NCI-H1930 (cell line): ENCODE measurements around the gene GOLGA3.
"Not testable (repeated sequence)": the region's sequence is repeated elsewhere in the genome, so short reads cannot be mapped to it uniquely, and the experiment has no call there.

ENCODE experiments used
- DNase-seq, 2 experiments: peaks; one replicate each; lab custom pipeline; 2025; lab: John Stamatoyannopoulos, UW

The GOLGA3 gene, protein sequence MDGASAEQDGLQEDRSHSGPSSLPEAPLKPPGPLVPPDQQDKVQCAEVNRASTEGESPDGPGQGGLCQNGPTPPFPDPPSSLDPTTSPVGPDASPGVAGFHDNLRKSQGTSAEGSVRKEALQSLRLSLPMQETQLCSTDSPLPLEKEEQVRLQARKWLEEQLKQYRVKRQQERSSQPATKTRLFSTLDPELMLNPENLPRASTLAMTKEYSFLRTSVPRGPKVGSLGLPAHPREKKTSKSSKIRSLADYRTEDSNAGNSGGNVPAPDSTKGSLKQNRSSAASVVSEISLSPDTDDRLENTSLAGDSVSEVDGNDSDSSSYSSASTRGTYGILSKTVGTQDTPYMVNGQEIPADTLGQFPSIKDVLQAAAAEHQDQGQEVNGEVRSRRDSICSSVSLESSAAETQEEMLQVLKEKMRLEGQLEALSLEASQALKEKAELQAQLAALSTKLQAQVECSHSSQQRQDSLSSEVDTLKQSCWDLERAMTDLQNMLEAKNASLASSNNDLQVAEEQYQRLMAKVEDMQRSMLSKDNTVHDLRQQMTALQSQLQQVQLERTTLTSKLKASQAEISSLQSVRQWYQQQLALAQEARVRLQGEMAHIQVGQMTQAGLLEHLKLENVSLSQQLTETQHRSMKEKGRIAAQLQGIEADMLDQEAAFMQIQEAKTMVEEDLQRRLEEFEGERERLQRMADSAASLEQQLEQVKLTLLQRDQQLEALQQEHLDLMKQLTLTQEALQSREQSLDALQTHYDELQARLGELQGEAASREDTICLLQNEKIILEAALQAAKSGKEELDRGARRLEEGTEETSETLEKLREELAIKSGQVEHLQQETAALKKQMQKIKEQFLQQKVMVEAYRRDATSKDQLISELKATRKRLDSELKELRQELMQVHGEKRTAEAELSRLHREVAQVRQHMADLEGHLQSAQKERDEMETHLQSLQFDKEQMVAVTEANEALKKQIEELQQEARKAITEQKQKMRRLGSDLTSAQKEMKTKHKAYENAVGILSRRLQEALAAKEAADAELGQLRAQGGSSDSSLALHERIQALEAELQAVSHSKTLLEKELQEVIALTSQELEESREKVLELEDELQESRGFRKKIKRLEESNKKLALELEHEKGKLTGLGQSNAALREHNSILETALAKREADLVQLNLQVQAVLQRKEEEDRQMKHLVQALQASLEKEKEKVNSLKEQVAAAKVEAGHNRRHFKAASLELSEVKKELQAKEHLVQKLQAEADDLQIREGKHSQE (N-terminal part only)

DNA sequence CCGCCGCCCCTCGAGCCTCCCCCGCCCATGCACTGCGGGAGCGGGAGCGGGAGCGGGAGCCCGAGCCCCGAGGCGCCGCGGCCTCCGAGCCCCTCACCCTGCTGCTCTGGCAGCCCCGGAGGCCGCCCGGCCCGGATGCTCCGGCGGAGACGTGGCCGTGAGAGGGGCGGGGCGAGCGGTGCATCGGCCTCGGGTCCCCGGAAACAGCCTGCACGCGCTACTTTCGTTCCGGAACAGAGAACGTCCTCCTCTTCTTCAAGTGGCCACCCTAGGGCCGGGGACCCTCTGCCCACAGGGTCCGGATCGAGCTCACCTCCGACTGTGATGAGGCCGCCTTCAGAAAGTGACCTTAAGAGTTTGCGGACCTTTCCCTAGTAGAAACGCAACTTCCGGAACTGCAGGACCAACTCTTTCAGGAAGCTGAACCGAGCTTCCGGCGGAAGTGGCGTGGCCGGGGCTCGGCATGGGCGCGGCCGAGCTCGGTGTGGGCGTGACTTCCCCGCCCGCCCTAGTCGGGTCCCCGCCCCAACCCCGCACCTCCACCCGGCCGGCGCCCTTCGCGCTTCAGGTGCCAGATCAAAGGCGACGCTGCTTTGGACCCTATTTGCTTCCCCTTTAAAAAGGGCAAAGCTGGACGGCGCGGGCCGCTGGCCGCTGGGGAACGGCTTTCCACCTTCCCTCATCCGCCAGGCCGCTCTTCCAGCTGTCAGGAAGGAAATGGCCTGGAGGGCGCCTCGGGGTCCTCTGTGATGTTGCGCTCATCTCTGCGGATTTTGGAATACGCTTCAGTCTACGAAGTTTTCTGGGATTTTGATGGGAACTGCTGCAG lies at the start of gene GOLGA3:
TSS of gene GOLGA3 (minus strand) at position 164 of the 829 bp plus-strand sequence. CDS start 6,741 bp downstream, outside the sequence.
- peak; percentile 85 to 89 for DNase-seq

DNA sequence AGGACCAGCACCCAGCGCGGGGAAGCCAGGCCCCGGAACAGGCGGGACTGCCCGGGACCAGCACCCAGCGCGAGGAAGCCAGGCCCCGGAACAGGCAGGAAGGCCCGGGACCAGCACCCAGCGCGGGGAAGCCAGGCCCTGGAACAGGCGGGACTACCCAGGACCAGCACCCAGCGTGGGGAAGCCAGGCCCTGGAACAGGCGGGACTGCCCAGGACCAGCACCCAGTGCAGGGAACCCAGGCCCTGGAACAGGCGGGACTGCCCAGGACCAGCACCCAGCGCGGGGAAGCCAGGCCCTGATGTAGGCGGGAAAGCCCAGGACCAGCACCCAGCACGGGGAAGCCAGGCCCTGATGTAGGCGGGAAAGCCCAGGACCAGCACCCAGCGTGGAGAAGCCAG lies 46.0 kb upstream of the GOLGA3 start:
- not testable (repeated sequence) for DNase-seq

DNA sequence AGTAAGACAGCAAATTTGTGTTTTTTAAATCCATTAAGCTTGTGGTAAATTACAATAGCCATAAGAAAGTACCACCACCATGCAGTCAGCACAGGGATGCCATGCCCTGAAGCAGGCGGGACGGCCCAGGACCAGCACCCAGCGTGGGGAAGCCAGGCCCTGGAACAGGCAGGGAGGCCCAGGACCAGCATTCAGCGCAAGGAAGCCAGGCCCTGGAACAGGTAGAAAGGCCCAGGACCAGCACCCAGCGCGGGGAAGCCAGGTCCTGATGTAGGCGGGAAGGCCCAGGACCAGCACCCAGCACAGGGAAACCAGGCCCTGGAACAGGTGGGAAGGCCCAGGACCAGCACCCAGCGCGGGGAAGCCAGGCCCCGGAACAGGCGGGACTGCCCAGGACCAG lies 45.5 kb upstream of the GOLGA3 start:
- DNase-seq = no peak

DNA sequence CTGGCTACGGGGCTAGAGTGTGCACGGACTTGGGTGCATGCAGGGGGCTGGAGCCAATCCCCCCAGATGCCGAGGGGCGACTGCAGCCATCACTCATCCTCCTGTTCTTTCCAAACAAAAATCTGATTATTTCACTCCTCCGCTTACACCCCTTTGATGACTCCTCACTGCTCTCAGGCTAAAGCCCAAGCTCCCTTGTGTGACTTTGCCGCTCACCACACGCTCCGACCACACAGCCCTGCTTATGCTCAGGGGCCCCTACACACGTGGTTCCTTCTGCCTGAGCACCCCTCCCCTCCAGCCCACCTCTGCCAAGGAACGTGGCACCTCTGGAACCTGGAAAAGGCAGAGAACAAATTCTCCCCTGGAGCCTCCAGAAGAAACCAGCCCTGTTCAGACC lies 45.1 kb upstream of the GOLGA3 start:
- DNase-seq = no peak

DNA sequence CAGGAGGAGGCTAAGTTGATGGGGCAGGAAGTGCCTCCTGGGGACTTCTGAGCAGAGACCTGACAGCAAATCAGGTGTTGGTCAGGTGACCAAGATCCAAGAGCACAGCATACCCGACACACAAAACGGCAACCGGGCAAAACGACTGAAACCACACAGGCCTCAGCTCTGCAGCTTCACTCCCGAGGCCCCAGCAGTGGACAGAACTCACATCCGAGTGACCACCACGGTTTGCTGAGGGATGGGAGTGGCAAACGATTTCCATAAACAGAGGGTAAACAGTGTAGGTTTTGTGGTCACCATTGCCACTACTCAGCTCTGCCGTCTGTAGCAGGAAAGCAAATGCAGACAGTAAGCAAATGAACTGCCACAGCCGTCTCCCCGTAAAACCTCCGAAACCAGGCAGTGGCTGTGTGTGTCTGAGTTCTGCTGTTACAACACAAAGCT lies 44.3 kb upstream of the GOLGA3 start:
- no peak for DNase-seq

DNA sequence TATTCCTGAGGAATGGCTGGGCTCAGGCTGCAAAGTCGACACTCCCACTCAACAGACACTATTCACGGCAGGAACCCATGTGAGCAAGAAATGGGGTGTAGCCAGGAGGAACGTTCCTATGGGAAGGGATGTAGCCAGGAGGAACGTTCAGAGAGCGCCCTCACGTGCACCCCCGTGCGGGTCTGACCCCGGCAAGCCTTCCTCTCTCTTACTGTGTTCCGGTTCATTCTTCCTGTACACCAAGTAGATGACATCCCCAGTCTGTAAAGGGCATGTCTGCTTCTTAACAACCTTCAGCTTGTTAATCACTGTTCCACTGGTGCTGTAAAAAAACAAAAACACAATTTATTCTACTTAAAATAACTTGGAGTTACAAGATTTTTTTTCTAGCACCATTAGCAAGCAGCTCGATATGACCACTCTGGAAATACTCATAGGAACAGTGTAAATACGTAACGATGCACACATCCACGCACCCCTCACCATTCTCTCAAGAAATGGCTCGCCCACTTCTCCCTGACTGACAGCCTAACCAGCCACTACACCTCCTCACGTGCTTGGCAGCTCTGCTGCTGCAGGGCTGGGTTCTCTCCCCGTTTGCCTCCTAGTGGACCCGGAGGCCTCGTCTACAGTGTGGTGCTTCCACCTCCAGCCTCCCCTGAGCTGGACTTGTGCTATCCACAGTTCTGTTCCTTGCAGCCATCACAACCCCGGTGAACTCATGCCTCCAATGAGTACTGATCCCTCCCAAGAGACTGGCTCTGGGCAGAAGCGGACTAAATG lies 43.6 kb upstream of the GOLGA3 start:
- DNase-seq = no peak

DNA sequence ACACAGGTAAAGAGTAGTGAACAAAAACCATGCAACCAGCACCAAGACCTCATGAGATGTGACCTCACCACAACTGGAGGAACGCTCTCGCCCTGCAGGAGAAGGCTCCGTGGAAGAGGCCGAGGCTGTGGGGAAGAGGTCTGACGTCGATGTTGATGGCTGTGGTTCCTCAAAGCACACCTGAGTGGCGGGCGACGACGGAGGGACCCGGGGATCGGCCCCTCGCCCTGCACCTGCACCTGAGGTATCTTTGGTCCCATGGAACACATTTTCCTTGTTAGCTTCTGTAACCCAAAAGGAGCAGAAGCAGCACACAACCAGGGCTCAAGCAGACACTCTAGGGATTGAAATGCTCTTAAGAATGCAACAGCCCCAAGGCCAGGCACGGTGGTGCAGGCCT lies 40.9 kb upstream of the GOLGA3 start:
- no peak for DNase-seq

DNA sequence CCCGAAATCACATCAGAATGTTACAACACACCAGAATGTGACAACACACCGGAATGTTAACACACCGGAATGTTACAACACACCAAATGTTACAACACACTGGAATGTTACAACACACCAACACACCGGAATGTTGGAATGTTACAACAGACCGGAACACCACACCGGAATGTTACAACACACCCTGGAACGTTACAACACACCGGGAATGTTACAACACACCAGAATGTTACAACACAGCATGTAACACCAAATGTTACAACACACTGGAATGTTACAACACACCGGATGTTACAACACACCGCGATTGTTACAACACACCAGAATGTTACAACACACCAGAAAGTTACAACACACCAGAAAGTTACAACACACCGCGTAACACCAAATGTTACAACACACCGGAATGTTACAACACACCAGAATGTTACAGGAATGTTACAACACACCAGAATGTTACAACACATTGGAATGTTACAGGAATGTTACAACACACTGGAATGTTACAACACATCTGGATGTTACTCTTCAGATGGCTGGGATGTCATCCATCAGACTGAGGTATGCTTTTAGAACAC lies 37.7 kb upstream of the GOLGA3 start:
- DNase-seq = no peak

DNA sequence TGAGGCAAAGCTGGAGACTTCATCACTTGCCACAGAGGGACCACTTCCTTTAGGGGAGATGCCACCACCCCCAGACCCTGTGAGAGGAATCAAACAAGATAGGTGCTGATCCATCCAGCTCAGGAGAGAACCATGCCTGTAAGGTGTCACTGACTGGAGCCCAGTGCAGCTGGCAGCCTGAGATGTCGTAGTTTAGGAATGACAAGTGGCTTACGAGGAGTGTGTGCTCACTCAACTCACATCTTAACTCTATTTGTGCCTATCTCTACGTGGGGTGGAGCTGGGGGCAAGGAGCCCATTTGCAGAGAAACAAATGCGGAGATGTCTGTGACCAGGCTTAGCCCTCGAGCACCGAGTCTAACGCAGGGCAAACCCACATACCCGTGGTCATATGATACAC lies 32.9 kb upstream of the GOLGA3 start:
- DNase-seq = no peak

DNA sequence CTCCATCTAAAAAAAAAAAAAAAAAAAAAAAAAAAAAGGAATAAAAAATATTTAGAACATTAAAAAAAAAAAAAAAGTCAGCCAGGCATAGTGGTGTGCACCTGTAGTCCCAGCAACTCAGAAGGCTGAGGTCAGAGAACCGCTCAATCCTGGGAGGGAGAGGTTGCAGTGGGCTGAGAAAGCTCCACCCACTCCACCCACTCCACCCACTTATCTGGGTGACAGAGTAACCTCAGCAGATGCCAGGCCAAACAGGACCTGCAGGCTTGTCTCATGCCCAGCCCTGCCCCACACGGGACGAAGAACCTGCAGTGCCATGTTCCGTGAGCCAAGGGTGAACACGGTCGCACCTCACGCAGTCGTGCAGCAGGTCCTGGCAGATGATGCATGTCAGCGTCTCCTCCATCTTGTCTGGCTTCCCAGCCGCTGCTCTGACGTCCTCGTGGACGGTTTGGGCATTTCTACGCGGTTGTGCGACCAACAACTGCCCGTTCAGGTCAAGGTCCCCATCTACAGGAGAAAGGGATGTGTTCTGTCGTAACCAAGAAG lies 30.1 kb upstream of the GOLGA3 start:
- no peak for DNase-seq

DNA sequence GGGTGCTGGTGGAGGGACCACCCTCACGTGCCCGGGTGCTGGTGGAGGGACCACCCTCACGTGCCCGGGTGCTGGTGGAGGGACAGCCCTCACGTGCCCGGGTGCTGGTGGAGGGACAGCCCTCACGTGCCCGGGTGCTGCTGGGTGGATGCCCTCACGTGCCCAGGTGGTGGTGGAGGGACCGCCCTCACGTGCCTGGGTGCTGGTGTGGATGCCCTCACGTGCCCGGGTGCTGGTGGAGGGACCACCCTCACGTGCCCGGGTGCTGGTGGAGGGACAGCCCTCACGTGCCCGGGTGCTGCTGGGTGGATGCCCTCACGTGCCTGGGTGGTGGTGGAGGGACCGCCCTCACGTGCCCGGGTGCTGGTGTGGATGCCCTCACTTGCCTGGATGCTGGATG lies 28.4 kb upstream of the GOLGA3 start:
- not testable (repeated sequence) for DNase-seq

DNA sequence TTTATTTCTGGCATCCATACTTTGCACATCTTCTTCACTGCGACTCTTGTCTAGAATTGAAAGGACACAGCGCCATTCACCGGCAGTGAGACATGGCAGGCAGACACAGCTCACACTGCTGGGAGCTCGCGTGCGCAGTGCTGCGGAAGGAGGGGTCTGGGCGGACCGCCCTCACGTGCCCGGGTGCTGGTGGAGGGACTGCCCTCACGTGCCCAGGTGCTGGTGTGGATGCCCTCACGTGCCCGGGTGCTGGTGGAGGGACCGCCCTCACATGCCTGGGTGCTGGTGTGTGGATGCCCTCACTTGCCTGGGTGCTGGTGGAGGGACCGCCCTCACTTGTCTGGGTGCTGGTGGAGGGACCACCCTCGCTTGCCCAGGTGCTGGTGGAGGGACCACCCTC lies 27.9 kb upstream of the GOLGA3 start:
- DNase-seq = no peak

DNA sequence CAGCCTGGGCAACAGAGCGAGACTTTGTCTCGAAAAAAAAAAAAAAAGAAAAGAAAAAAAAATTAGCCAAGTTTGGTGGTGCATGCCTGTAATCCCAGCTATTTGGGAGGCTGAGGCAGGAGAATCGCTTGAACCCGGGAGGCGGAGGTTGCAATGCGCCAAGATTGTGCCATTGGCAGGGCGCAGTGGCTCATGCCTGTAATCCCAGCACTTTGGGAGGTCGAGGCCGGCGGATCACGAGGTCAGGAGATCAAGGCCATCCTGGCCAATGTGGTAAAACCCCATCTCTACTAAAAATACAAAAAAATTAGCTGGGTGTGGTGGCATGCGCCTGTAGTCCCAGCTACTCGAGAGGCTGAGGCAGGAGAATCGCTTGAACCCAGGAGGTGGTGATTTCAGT lies 26.5 kb upstream of the GOLGA3 start:
- not testable (repeated sequence) for DNase-seq

DNA sequence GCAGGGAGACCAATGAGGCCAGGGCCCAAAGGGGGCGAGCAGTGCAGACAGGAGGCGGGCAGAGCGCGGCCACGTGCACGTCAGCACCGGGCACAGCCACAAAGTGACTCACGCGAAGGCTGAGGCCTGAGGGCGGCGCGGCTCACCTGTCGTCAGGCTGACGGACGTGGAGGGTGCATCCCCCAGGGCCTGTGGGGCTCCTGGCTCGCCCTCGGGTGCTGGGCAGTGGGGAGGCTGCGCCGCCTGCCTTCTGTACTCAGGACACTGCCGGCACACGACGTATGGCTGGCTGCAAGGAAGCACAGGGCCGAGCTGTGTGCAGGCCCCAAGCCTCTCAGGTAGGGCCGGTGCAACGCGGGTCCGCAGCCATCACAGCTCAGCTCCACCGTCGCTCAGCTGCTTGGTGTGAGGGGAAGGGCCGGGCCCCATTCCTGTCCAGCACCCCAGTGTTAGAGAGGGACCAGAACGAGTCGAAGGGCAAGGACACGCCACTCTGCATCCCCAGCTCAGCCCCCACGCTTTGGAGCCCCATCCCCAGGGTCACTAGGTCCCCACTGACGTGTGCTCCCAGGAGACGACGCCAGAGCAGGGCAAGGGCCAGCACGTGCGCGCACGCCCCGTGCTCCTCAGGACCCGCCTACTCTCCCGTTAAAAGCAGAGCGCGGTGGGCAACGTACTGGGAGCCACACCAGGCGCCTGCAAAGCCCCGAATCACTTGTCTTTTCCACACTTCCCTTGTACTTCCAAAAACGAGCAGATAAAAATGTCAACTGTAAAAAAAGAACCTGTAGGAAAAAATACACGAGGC lies 24.8 kb upstream of the GOLGA3 start:
- no peak for DNase-seq

DNA sequence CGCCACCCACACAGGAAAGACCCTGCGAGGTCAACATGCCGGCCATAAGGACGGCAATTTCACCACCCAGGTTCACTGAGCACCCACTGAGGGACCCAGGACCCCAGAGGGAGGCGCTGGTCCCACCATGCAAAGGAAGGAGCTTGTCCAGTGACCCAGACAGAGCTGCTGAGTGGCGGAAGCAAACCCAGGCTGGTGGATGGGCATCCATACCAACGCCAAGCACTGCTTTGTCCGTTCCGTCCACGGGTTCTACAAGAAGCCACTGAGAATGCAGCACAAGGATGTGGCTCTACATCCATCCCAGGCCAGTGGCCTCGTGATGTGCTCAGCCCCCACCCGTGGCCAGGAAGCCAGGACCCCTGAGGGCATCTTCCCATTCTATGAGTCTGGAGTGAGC lies 23.8 kb upstream of the GOLGA3 start:
- DNase-seq = no peak

DNA sequence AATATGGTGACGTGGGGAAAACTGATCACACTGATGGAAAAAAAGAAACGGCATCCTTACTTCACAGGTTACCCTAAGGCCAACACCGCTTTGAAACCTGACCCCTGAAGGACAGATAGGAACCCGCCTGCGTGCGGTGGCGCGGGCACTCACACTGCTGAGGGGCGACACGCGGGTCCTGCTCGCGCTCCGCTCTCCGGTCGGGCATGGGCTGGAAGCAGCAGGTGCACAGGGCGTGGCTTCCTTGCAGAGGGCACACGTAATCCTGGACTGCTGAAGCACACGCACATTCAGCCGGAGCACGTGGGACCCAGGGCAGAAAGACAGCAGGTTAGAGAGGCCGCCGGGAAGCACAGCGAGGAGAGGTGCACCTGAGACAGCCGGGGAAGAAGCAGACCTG lies 22.8 kb upstream of the GOLGA3 start:
- no peak for DNase-seq

DNA sequence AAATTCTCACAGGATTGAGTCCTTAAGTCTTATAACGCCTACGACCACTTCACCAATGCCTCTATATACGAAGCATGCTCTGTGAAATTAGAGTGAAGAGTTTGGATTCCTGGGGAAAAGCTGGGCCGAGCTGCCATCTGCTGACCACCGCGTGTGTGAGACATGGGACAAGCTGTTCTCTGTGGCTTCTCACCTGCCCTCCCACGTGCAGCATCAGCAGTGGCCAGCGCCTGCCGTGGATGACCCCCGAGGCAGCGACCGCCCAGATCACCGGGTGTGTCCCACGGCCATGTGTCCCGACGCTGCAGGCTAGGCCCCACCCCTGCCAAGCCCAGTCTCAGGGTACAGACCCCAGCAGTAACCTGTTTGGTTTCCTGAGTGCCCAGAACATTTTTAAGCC lies 21.6 kb upstream of the GOLGA3 start:
- no peak for DNase-seq

DNA sequence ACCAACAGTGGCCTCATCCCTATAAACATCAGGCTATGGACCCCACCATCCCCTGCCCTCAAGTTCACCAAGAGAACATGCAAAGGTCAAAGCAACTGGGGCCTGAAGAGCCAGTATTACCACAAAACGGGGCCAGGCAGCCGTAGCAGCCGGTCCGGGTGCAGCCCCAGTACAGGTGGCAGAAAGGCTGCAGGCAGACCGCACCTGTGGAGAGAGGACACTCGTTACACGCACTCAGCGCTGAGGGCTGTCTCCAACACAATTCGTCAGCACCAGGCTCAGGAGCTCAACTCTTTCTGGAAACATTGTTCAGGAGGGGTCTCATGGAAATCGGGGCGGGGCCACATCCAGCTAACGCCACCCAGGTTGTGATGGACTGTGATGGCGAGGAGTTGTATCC lies 19.9 kb upstream of the GOLGA3 start:
- DNase-seq = no peak
